GM18508 (cell line): ENCODE results near the gene CACNA1S.

Experiments
- ATAC-seq: cut with Tn5 transposase; IDR thresholded peaks from one replicate; pipeline ENCODE4 v1.9.1; 2021; ENCODE audit warnings: moderate number of reproducible peaks; ENCODE audit not compliant: insufficient read depth, unreplicated experiment

Gene CACNA1S

GRCh38 chr1:201019321-201019977, 92.8 kb downstream of the CACNA1S start:
- ATAC-seq = peak; percentile 36

- no peak for ATAC-seq
Observed at GRCh38 chr1:201017828-201018163, 94.4 kb downstream of the CACNA1S start.

GRCh38 chr1:201016943-201017827, 95.0 kb downstream of the CACNA1S start:
- no peak for ATAC-seq

GRCh38 chr1:201016211-201016651, 96.0 kb downstream of the CACNA1S start:
- ATAC-seq = no peak

- no peak for ATAC-seq
Observed at GRCh38 chr1:201015551-201016091, 96.6 kb downstream of the CACNA1S start.

DNA sequence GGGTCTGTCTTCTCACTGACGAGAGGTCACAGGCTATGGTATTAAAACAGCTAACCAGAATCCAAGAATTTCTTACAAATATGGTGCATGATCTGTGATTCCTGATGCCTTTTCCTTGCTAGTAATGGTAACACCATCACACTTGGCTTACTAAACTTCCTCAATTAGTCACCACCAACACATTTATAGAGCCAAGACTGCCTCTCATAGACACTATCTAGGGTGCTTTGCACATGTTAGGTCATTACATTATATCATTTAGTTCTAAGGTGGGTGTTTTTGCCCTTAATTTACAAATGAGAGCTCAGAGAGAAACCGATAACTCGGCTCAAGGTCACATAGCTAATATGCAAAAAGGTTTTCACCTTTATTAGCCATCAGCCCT, 97.4 kb downstream of the CACNA1S start:
- ATAC-seq = no peak

DNA sequence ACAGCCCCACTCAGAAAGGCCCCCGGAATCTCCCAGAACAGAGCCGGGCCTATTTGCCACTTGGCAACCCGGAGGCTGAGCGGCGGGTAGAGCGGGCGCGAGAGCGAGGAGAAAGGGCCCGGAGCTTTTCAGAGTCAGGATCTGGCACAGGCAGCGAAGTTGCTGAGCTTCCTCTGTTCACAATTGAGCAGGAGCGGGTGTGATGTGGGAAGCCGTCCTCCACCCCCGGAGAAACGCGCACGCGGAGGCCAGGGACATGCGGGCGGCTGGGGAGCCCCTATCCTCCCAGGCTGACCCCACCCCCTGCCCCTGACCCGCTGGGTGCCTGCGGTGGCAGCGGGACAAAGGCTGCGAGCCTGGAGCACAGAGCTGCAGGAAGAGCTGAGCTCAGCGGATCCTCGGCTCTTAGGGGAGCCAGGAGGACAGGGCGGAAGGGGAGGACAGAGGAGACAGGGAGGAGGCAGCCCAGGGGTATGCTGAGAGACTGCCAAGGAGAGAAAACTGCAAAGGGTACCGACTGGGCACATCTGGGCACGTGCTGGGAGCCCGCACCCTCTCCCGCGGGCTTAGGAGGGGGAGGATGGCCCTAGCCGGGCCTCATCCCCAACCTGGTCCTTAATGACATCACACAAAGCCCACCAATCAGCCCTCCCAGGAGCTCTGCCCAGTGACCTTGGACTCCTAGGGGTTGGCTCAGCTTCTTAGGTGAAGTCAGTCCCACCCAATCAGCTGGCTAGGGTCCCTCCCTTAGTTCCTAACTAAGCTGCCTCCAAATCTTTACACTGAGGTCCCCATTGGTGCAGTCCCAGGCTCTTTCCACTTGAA, 98.0 kb downstream of the CACNA1S start:
- no peak for ATAC-seq

DNA sequence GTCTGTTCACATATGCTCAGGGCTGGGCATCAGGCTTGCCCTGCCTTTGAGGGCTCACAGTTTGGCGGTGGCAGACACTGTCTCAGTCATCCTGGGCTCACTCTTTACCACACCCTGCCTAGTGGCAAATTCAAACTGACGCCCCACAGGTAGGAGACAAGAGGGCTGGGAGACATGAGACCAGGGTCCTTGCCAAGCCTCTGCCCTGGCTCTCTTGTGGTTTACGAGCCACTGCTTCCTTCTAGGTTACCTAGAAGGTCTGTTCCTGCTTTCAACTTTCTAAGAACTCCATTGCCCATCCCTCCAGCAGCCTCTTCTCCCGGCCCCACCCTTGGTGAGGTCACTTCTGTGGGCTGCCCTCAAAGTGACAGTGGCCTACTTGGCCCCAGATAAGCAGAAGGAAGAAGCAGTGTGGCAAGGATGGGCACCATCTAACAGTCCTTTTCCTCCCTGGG, 99.2 kb downstream of the CACNA1S start:
- no peak for ATAC-seq

GRCh38 chr1:201011616-201012015, 100.6 kb downstream of the CACNA1S start:
- no peak for ATAC-seq

- no peak for ATAC-seq
Observed at GRCh38 chr1:201009962-201010645, 102.1 kb downstream of the CACNA1S start.

DNA sequence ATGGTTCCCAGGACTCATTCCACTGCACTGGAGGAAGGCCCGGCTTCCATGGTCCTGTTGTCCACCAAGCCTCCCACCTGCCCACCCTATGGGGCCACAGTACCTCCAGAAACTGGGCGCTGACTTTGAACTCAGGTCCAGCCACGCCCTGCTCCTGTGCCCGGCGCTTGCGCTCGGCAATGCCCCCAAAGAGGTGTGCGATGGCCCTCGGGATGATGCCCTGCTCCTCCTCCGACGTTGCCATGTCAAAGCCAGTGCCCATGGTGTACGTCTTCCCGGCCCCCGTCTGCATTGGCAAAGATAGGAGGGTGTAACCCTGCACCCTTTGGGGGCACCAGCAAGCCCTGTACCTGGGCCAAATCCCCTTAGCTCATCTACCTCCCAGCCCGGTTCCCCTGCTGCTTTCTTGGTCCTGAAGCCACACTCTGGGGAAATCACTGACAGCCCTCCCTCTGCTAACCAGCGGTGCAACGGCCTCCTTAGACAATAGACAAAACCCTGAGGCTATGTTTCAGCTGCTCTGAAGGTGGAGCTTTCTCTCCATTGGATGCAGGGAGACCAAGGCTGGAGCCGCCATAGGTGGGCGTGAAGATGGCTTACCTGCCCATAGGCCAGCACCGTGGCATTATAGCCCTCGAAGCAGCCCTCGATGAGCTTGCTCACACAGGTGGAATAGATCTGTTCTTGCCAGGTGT, 103.4 kb downstream of the CACNA1S start:
- ATAC-seq = no peak

DNA sequence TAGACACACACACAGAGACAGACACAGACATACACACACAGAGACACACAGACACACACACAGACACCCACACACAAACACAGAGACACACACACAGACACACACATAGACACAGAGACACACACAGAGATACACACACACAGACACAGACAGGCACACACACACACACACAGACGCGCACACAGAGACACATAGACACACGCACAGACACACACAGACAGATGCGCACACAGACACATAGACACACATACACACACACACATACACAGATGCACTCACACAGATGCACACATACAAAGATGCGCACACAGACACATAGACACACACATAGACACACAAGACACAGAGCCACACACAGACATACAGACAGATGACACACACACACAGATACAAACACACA, 104.7 kb downstream of the CACNA1S start:
- no peak for ATAC-seq

DNA sequence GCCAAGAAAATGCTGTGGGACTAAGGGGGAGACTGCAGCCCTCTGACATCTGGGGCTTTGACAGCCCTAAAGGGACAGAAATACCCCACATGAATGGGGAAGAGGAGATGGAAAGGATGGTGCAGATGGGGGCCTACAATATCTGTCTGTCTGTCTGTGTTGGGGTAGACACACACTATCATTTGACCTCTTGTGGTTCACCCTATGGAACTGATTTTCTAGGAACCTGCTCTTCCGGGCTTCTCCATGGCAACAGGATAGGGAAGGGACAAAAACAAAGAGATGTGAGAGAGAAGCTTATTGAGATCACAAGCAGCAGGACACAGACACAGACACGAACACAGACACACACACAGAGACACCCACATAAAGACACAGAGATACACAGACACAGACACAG, 105.8 kb downstream of the CACNA1S start:
- ATAC-seq = no peak

GRCh38 chr1:201004732-201005131, 107.5 kb downstream of the CACNA1S start:
- ATAC-seq = no peak

- no peak for ATAC-seq
Observed at GRCh38 chr1:201004154-201004553, 108.1 kb downstream of the CACNA1S start.

DNA sequence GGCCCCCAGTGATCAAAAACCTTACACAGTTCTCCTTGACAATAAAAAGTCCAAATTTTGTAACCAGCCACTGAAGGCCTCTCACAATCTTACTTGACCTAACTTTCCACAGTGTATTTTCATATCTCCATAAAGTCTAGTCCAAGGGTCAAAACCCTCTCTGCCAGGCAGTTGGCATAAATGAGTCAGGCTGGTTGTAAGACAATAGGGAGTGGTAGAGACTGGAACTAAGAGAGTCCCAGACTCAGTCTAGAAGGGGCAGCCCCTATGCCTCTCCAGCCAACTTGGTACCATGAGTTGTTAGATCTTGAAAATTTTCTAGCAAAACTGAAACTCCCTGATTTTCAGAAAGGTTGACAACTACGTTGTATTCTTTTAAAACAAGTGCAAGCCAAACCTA, 109.7 kb downstream of the CACNA1S start:
- ATAC-seq = no peak

- no peak for ATAC-seq
Observed at GRCh38 chr1:201001962-201002361, 110.3 kb downstream of the CACNA1S start.

DNA sequence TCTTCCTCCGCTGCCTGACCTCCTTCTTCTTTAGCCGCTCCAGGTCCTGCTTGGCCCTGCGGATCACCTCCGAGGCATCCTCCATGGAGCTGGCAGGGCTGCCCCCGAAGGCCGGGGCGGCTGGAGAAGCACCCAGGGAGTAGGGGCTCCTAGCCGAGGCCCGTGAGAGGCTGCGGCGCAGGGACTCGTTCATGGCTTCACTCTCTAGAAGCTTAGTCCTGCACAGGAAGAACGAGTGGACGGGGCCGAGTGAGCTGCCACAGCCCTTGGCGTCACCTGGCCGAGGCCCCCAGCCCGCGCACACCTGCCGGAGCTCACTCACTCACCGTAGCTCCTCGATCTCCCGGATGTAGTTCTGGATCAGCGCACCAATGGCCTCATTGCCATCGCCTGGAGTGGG, 111.8 kb downstream of the CACNA1S start:
- ATAC-seq = no peak

DNA sequence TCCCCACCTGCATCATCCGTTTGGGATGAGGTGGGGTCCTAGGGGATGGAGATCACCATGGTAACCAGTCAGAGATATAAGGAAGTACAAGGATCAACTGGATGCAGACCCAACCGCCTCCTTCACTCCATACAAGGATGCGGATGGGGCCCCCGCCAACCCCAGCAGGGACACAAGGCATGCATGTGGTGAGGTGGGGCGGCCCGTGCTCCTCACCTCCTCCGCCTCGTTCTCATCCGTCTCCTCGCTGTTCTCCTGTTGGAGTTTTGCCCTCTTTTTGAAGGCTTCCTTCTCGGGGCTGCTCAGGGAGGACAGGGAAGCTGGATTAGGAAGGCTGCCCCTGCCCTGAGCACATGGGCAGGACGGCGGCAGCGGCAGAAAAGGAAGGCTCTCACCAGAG, 112.6 kb downstream of the CACNA1S start:
- ATAC-seq = no peak
